Activated naive CD4-positive, alpha-beta T cell treated with anti-CD3 and anti-CD28 coated beads, Interleukin-2, amount 10 ng/mL, durations not matched to agents 7 days and 5 days (primary cell): ENCODE results near the gene NF2.

Experiments
- CTCF ChIA-PET: fragments of 350-600 bp; sonication (Branson Sonifier 250); formaldehyde crosslinking; loops from one replicate; lab custom pipeline; 2021; ENCODE audit warnings: antibody characterized with exemption; lab: Charles Lee
- DNase-seq: peaks from one replicate; pipeline ENCODE4 v3.0.0-alpha.2; 2020
- H3K27ac Mint-ChIP-seq: one replicate; pipeline ENCODE4 v1.8.0; 2021; ENCODE audit warnings: mild to moderate bottlenecking, moderate library complexity, mixed read lengths
- H3K27me3 Mint-ChIP-seq: one replicate; pipeline ENCODE4 v1.8.0; 2021; ENCODE audit warnings: mild to moderate bottlenecking, mixed read lengths
- H3K36me3 Mint-ChIP-seq: one replicate; pipeline ENCODE4 v1.8.0; 2021; ENCODE audit warnings: mixed read lengths
- H3K4me1 Mint-ChIP-seq: one replicate; pipeline ENCODE4 v1.8.0; 2021; ENCODE audit warnings: mixed read lengths
- H3K4me3 Mint-ChIP-seq: one replicate; pipeline ENCODE4 v1.8.0; 2021; ENCODE audit warnings: mild to moderate bottlenecking, moderate library complexity, mixed read lengths
- H3K9me3 Mint-ChIP-seq: one replicate; pipeline ENCODE4 v1.8.0; 2021; ENCODE audit warnings: mixed read lengths

Gene NF2

GRCh38 chr22:29739346-29739875 is 136.0 kb downstream of the NF2 start:
- no peak overlapping the region for H3K4me3 Mint-ChIP-seq
- H3K27ac Mint-ChIP-seq = no peak overlapping the region
- no peak for DNase-seq
- H3K4me1 Mint-ChIP-seq = peaks cover 8% of the 10 kb centered on the region
- CTCF ChIA-PET = no interaction called here
- no peaks in the 10 kb centered on the region for H3K27me3 Mint-ChIP-seq
- H3K9me3 Mint-ChIP-seq = no peaks in the 10 kb centered on the region
- H3K36me3 Mint-ChIP-seq = peaks cover 3% of the 10 kb centered on the region

GRCh38 chr22:29740216-29740615 is 136.8 kb downstream of the NF2 start:
- peaks cover 8% of the 10 kb centered on the region for H3K4me1 Mint-ChIP-seq
- no peak for DNase-seq
- no peaks in the 10 kb centered on the region for H3K27me3 Mint-ChIP-seq
- H3K4me3 Mint-ChIP-seq = no peak overlapping the region
- CTCF ChIA-PET = no interaction called here
- peaks cover 3% of the 10 kb centered on the region for H3K36me3 Mint-ChIP-seq
- no peak overlapping the region for H3K27ac Mint-ChIP-seq
- H3K9me3 Mint-ChIP-seq = no peaks in the 10 kb centered on the region

- H3K4me1 Mint-ChIP-seq = peaks cover 8% of the 10 kb centered on the region
- no peak for DNase-seq
- H3K27ac Mint-ChIP-seq = no peak overlapping the region
- H3K9me3 Mint-ChIP-seq = no peaks in the 10 kb centered on the region
- peaks cover 6% of the 10 kb centered on the region for H3K36me3 Mint-ChIP-seq
- H3K27me3 Mint-ChIP-seq = no peaks in the 10 kb centered on the region
- CTCF ChIA-PET = interaction anchor here (0.7 to 1.2 kb wide), 2 partner anchors 19 to 260 kb away, joined by 3 read pairs; no protein-coding TSS in a partner anchor
- no peak overlapping the region for H3K4me3 Mint-ChIP-seq
These were observed 138.5 kb downstream of the NF2 start for GRCh38 chr22:29741926-29742325.

GRCh38 chr22:29742326-29742725 is 138.9 kb downstream of the NF2 start:
- Mint-ChIP-seq H3K4me1 (peaks cover 8% of the 10 kb centered on the region), H3K9me3 (no peaks in the 10 kb centered on the region), H3K36me3 (peaks cover 6% of the 10 kb centered on the region), H3K27ac (no peak overlapping the region), H3K4me3 (no peak overlapping the region), H3K27me3 (no peaks in the 10 kb centered on the region)
- DNase-seq = no peak
- CTCF ChIA-PET = interaction anchor here (0.7 to 1.2 kb wide), 2 partner anchors 19 to 260 kb away, joined by 3 read pairs; no protein-coding TSS in a partner anchor

- Mint-ChIP-seq H3K9me3 (no peaks in the 10 kb centered on the region), H3K4me1 (peaks cover 10% of the 10 kb centered on the region), H3K27me3 (no peaks in the 10 kb centered on the region), H3K27ac (no peak overlapping the region), H3K4me3 (no peak overlapping the region), H3K36me3 (peaks cover 6% of the 10 kb centered on the region)
- DNase-seq = no peak
- CTCF ChIA-PET = no interaction called here
These were observed 141.5 kb downstream of the NF2 start for GRCh38 chr22:29744902-29745301.

- no peaks in the 10 kb centered on the region for H3K27me3 Mint-ChIP-seq
- H3K9me3 Mint-ChIP-seq = no peaks in the 10 kb centered on the region
- no peak overlapping the region for H3K4me3 Mint-ChIP-seq
- DNase-seq = no peak
- CTCF ChIA-PET = no interaction called here
- H3K36me3 Mint-ChIP-seq = peaks cover 9% of the 10 kb centered on the region
- peaks cover 21% of the 10 kb centered on the region for H3K4me1 Mint-ChIP-seq
- H3K27ac Mint-ChIP-seq = no peak overlapping the region
These were observed 144.4 kb downstream of the NF2 start for GRCh38 chr22:29747832-29748231.
